HG03066 (cell line): ENCODE data around the gene SCUBE1.

Source experiments
- ATAC-seq: cut with Tn5 transposase; IDR thresholded peaks from one replicate; pipeline ENCODE4 v1.9.1; 2021; ENCODE audit warnings: low read depth; ENCODE audit not compliant: unreplicated experiment

SCUBE1 gene

GRCh38 chr22:43343262-43343669 is at the start of gene SCUBE1:
Gene SCUBE1, minus strand, starts transcription at chr22:43343372. Its CDS starts 111 bp downstream, at chr22:43343261.
- ATAC-seq = no peak

- ATAC-seq = no peak
Measured at GRCh38 chr22:43392385-43392989, 49.3 kb upstream of the SCUBE1 start.

DNA sequence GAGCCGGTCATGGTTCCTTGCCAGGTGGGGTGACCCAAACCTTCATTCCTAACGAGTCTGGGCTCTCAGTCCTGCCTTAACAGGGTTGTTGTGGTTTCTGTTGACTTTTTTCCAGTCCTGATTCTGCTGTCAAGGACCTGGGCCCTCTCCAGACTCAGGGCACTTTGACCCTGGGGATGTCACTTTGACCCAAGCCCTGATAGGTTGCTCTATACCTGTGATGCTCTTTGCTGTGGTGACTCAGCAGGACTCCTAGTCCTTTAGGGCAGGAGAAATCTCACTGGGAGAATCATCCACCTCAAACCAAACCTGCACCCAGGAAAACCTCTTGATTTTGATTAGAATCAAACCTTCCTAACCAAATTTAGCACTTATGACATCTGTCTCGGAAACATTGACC is 48.1 kb upstream of the SCUBE1 start:
- ATAC-seq = no peak

DNA sequence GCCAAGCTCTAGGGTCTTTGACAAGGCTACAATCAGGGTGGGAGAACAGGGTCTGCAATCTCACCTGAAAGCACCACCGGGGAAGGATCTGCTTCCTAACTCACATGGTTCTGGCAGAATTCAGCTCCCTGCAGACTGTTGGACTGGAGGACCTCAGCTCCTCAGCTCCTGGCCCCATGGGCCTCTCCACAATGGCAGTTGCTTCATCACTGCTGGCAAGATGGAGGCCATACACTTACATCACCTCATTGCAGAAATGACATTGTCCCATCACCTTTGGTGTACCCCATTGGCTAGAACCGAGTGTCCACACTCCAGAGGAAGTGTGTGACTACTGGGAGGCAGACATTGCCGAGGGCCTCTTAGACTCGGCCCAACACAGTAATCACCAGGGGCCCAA is 47.7 kb upstream of the SCUBE1 start:
- ATAC-seq = no peak

DNA sequence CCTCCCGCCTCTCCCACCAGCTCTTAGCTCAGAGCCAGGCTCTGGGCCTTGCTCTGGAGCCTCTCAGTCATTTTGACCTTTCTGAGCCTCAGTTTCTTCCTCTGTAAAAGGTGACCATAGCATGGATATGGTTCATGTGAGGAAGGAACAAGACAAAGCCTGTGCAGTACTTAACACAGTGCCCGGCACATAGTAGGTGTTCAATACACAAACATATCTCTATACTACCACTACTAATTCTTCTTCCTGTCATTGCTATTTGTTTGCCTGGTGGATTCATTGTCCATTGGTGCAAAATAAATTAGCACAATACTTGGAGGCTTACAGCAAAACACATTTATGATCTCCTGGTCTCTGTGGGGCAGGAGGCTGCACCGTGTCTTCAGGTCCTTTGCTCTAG is 47.0 kb upstream of the SCUBE1 start:
- no peak for ATAC-seq

DNA sequence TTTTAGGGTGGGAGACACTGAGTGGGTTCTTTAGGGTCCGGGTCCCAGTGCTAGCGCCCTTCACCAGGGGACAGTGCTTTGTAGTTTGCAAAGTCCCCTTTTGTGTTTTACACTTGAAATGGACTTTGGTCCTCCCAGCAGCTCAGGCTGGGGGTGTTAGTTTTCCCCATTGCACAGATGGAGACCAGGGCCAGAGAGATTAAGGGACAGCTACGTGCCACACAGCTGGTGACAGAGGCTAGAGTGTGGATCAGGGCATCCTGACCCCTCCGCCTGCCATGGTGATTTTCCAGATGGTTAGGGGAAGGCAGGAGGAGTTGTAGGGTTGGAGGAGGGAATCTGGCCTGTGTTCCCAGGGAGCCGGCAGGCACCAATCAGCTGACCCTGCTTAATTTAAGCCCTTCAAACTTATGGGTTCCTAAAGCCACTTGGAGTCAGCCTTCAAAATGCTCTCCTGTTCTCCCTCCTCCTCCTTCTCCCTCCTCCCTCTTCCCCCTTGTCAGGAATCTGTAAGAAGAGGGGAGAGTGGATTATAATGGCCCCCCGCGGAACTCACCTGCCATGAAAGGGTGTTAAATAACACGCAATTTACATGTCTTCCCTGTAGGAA is 46.2 kb upstream of the SCUBE1 start:
- ATAC-seq = no peak

- no peak for ATAC-seq
Measured at GRCh38 chr22:43388420-43388851, 45.3 kb upstream of the SCUBE1 start.

GRCh38 chr22:43387815-43388214 is 44.6 kb upstream of the SCUBE1 start:
- no peak for ATAC-seq

DNA sequence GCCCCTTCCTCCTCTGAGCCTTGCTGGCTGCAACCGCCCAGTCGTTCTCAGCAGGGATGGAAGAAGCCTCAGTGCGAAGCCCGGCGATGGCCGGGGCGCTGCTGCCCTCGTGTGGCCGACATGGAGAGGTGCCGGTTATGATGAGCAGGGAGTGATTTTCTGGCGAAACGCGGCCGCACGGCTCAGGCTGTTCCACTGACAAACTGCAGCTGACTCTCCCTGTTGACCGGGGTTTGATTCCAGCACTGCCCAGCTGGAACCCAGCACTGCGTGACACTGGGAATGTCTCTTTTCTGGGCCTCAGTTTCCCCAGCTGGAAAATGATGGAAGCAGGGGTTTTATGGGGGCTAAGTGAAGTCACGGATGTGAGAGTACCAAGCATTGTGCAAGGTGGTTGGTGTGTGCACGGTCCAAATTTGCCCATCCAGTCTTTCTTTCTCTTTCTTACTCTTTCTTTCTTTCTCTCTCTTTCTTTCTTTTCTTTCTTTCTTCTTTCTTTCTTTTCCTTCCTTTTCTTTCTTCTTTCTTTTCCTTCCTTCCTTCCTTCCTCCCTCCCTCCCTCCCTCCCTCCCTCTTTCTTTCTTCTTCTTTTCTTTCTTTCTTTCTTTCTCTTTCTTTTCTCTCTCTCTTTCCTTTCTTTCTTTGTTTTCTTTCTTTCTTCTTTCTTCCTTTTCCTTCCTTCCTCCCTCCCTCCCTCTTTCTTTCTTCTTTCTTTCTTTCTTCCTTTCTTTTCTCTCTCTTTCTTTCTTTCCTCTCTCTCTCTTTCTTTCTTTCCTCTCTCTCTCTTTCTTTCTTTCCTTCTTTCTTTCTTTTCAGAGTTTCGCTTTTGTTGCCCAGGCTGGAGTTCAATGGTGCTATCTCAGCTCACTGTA is 42.8 kb upstream of the SCUBE1 start:
- no peak for ATAC-seq

DNA sequence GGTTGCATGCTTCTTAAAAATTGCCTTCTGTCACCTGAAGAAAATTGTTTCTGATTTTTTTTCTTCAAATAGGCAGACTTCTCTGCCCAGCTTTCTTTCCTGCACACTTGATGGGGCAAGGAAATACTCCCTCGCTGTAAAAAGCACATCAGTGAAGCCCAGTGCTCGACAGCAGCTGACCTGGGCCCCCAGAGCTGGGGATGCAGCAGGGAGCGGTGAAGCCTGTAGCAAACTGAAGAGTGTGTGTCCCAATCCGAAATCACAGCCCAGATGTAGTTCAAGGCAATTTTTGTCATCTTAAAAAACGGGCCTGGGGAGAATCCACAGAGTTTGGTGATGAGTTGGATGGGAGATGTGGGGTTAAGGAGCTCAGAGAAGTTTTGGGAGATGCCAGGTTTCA is 41.7 kb upstream of the SCUBE1 start:
- no peak for ATAC-seq

DNA sequence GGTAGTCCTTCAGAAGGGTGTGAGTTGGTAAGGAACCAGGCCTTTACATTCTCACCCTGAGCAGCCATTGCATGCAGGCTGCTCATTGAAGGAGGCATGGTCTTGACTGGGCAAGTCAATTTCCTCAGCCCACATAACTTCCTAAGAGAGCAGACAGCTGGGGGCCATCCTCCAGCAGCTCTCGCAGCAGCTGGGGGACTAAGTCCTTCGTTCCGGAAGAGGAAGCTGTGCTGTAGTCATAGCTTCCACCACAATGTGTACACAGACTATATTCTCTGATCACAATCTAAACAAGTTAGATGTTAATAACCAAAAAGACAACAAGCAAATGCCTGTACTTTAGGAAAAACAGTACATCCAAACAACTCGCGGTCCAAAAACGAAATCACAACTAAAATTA is 38.5 kb upstream of the SCUBE1 start:
- no peak for ATAC-seq

- no peak for ATAC-seq
Measured at GRCh38 chr22:43377896-43378704, 34.9 kb upstream of the SCUBE1 start.

DNA sequence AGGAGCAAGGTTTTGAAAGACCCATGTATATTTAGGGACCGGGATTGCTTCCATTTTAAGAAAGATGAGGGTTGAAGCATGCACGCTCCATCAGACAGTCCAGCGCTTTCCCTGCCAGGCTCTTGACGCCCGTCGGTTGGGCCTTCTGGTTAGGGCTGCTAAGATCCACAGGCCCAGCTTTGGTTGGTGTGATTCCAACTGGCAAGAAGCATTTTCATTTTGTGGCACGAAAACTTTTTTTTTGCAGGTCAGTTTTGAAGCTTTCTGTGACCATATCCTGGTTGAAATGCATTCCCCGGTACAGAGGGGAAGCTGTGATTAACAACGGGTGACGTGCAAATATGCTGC is 34.4 kb upstream of the SCUBE1 start:
- no peak for ATAC-seq

GRCh38 chr22:43376765-43377547 is 33.8 kb upstream of the SCUBE1 start:
- ATAC-seq = no peak

GRCh38 chr22:43375951-43376455 is 32.8 kb upstream of the SCUBE1 start:
- ATAC-seq = no peak

GRCh38 chr22:43370036-43370435 is 26.9 kb upstream of the SCUBE1 start:
- ATAC-seq = no peak

DNA sequence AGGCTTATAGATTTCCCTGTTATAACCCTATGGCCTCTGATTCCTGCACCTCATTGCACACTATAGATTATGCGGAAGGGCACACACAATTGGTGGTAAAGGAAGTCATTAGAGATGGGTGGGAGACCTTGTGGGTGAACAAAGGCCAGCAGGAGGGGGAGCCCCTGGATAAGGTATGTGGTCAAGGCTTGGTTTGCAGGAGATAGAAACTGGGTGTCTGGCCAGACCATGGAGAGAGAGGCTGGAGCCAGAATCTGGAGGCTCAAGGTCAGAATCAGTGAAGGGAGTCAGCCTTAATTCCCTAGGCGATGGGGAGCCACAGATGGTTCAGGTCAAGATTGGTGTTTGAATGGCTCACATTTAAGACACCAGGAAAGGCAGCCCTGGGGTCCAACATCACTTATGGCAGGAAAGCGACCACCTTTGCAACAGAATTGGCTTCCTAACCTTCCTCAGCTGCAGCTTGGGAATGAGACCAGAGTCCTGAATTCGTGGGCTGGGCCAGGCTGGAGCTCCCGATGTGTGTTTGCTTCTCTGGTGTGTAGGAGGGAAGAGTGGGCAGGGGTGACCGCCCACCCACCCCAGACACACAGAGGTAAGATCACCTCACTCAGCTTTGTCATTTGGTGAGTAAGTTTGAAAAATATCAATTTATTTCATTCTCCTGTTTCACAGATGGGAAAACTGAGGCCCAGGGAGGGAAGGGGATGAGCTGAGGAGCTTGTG is 22.7 kb upstream of the SCUBE1 start:
- ATAC-seq = no peak

DNA sequence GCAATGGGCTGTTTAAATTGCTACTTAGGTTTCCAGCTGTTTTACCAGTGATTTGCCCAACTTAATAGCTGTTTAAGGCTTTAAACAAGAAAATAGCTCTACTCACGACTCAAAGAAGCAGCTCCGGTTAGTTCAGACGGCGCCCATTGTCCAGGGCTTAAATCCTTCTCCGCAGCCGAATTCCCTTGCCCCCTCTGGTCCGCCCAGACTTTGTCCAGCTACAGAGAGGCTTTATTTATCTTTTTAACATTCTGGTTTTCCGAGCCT is 20.9 kb upstream of the SCUBE1 start:
- ATAC-seq = no peak

GRCh38 chr22:43363315-43364168 is 20.4 kb upstream of the SCUBE1 start:
- ATAC-seq = no peak
